ENCODE results near the gene TNFAIP2.

- TF ChIP-seq EZH2phosphoT487 (conservative IDR thresholded peaks at IDR 0.05; ENCODE audit: low read length) (no peak), CTCF (IDR thresholded peaks at IDR 0.05; ENCODE audit: insufficient read depth, low read length, poor library complexity, severe bottlenecking) (no peak)
These were observed 1.2 kb upstream of the TNFAIP2 start for GRCh38 chr14:103121846-103122584.

Data from SU-DHL-6 (cell line).